KBM-7 (cell line): Measurements from ENCODE around the gene LOC128125822.
"Not testable (repeated sequence)": the region's sequence is repeated elsewhere in the genome, so short reads cannot be mapped to it uniquely, and the experiment has no call there.

Experiments
- DNase-seq: peaks from one replicate; pipeline ENCODE4 v3.0.0-alpha.2; 2015
- in situ Hi-C: fragments of 300-500 bp; cut with MboI; formaldehyde crosslinking; loops from 2 replicates; pipeline ENCODE4 v1.14.3; 2020; ENCODE audit warnings: low sequenced_read_pairs, low pct_unique_long_range_greater_than_20kb, mixed read lengths

Gene LOC128125822

GRCh38 chr6:63578757-63579156, 6.5 kb downstream of the LOC128125822 start:
- in situ Hi-C loops = no loop called here
- no peak for DNase-seq

- in situ Hi-C loops = no loop called here
- no peak for DNase-seq
These were observed 7.8 kb downstream of the LOC128125822 start for GRCh38 chr6:63579937-63580703.

GRCh38 chr6:63580704-63580961, 8.4 kb downstream of the LOC128125822 start:
- in situ Hi-C loops = no loop called here

GRCh38 chr6:63581355-63582013, 9.2 kb downstream of the LOC128125822 start:
- in situ Hi-C loops = no loop called here
- no peak for DNase-seq

More at GRCh38 chr6:63580704-63580961, 8.4 kb downstream of the LOC128125822 start:
- DNase-seq = no peak

GRCh38 chr6:63582579-63583231, 10.4 kb downstream of the LOC128125822 start:
- DNase-seq = no peak
- in situ Hi-C loops = no loop called here

- in situ Hi-C loops = no loop called here
- peak; percentile 36 for DNase-seq
These were observed 11.8 kb downstream of the LOC128125822 start for GRCh38 chr6:63584125-63584514.

GRCh38 chr6:63584566-63584965, 12.3 kb downstream of the LOC128125822 start:
- in situ Hi-C loops = no loop called here
- no peak for DNase-seq

GRCh38 chr6:63585652-63586051, 13.4 kb downstream of the LOC128125822 start:
- in situ Hi-C loops = not testable (repeated sequence)

GRCh38 chr6:63589952-63590411, 17.7 kb downstream of the LOC128125822 start:
- DNase-seq = no peak
- in situ Hi-C loops = no loop called here

More at GRCh38 chr6:63585652-63586051, 13.4 kb downstream of the LOC128125822 start:
- not testable (repeated sequence) for DNase-seq

GRCh38 chr6:63592886-63593285, 20.6 kb downstream of the LOC128125822 start:
- DNase-seq = no peak
- in situ Hi-C loops = no loop called here

GRCh38 chr6:63597141-63598048, 25.1 kb downstream of the LOC128125822 start:
- no peak for DNase-seq
- in situ Hi-C loops = no loop called here

- in situ Hi-C loops = no loop called here
- peak; percentile 83 for DNase-seq
These were observed 26.1 kb downstream of the LOC128125822 start for GRCh38 chr6:63598049-63599036.

- in situ Hi-C loops = no loop called here
- DNase-seq = no peak
These were observed 27.0 kb downstream of the LOC128125822 start for GRCh38 chr6:63599243-63599642.

GRCh38 chr6:63600136-63600535, 27.9 kb downstream of the LOC128125822 start:
- DNase-seq = no peak
- in situ Hi-C loops = no loop called here

- DNase-seq = peak; percentile 55
- in situ Hi-C loops = no loop called here
These were observed 37.0 kb downstream of the LOC128125822 start for GRCh38 chr6:63609231-63609630.

GRCh38 chr6:63610944-63611343, 38.7 kb downstream of the LOC128125822 start:
- no peak for DNase-seq
- in situ Hi-C loops = no loop called here

- no peak for DNase-seq
- in situ Hi-C loops = no loop called here
These were observed 39.3 kb downstream of the LOC128125822 start for GRCh38 chr6:63611560-63611959.

- in situ Hi-C loops = no loop called here
- DNase-seq = no peak
These were observed 43.3 kb downstream of the LOC128125822 start for GRCh38 chr6:63615590-63615989.
